Middle frontal gyrus (tissue), 1 donor: Measurements from ENCODE around the gene ANKRD40.
"Not testable (repeated sequence)": the region's sequence is repeated elsewhere in the genome, so short reads cannot be mapped to it uniquely, and the experiment has no call there.

ENCODE experiments used
- DNase-seq: peaks from one replicate; pipeline ENCODE4 v3.0.0-alpha.2; 2015; ENCODE audit warnings: low spot score; ENCODE audit errors: extremely low spot score

Gene ANKRD40

GRCh38 chr17:50707289-50708049, at the start of gene ANKRD40:
TSS of gene ANKRD40 (minus strand) at chr17:50707914. CDS start at chr17:50707654, 260 bp downstream.
- peak; percentile 86 for DNase-seq

DNA sequence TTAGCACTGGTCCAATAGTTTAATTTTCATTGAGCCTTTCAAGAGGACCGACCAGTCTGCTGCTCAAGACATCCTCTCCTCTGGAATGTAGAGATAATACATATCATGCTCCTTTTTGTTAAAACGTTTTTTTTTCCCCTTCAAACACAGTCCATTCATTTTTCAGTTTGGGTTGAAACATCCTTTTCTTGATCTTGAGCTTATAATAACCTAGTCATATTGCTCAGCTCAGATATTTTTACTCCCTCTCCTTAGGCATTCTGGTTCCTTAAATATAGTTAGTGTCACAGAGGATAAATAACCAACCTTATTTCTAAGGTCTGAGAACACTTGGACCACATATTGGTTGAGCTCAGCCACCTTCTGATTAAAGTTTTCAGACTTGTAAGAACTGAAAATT, 46.8 kb upstream of the ANKRD40 start:
- DNase-seq: no peak

GRCh38 chr17:50749245-50749644, 41.5 kb upstream of the ANKRD40 start:
- DNase-seq: no peak

DNA sequence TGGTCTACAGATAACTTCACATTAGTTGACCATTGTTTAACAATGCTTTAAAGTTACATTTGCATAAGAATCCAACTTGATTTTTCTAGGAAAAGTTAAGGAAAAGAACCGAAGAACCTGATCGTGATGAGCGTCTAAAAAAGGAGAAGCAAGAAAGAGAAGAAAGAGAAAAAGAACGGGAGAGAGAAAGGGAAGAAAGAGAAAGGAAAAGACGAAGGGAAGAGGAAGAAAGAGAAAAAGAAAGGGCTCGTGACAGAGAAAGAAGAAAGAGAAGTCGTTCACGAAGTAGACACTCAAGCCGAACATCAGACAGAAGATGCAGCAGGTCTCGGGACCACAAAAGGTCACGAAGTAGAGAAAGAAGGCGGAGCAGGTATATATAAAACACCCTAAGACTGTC, 37.9 kb upstream of the ANKRD40 start:
- DNase-seq: no peak

GRCh38 chr17:50739098-50739497, 31.4 kb upstream of the ANKRD40 start:
- DNase-seq: no peak

DNA sequence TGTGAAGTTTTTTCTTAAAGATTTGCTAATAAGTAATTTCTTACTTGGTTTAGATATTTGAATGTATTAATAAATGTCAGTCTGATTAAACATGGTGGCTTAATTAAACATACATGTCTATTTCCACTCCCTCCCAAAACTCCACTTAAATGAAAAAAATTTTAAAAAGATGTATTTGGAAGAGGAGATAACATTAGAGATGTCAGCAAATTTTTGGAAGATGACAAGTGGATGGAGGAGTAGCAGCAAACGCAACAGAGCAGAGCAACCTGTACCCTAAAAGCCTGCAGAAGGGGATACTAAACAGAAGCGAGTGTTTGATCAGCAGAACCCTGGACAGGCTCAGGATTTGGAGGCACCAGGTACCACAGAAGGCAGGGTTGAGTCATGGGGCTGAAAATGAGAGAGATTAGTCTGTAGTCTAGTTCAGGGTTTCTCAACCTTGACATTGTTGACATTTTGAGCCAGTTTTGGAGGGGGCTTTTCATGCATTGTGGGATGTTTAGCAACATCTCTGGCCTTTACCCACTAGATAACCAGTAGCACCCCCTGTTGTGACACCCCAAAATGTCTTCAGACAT, 29.5 kb upstream of the ANKRD40 start:
- DNase-seq: no peak

- no peak for DNase-seq
Measured at GRCh38 chr17:50735287-50735686, 27.6 kb upstream of the ANKRD40 start.

GRCh38 chr17:50731575-50732460, 24.1 kb upstream of the ANKRD40 start:
- DNase-seq: no peak

GRCh38 chr17:50728881-50729765, 21.4 kb upstream of the ANKRD40 start:
- no peak for DNase-seq

GRCh38 chr17:50728112-50728429, 20.4 kb upstream of the ANKRD40 start:
- no peak for DNase-seq

DNA sequence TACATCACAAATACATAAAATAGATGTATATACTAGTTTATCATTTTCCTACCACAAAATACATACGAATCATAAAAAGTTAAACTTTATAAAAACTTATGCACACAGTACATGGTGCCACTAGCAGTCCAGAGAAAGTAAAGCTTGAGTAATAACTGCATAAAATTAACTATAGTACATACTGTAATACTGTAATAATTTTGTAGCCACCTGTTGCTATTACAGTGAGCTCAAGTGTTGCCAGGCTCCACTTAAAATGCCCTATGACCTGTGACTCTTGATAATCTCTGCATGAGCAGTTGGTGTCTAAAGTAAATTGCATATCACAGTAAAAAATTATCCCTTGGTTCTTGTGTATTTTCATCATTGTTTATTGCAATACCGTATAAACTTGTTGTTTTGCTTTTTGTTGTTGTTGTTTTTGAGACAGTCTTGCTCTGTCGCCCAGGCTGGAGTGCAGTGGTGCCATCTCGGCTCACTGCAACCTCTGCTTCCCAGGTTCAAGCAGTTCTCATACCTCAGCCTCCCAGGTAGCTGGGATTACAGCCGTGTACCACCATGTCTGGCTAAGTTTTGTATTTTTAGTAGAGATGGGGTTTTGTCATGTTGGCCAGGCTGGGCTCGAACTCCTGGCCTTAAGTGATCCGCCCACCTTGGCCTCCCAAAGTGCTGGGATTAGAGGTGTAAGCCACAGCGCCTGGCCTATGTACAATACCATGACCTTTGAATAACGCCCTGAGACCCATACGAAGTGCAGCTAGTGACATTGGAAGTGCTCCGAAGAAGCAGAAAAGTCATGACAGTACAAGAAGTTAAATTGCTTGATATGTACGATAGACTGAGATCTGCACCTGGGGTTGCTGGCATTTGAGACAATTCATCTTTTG, 18.3 kb upstream of the ANKRD40 start:
- DNase-seq: no peak

DNA sequence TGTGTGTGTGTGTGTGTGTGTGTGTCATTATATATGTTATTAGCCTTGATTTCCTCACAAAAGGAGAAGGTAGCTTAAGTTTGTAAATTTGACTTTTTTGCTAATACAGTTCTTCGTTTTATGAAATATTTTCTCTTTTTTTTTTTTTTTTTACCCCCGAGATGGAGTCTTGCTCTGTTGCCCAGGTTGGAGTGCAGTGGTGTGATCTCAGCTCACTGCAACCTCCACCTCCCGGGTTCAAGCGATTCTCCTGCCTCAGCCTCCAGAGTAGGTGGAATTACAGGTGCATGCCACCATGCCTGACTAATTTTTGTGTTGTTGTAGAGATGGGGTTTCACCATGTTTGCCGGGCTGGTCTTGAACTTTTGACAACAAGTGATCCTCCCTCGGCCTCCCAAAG, 16.9 kb upstream of the ANKRD40 start:
- not testable (repeated sequence) for DNase-seq

DNA sequence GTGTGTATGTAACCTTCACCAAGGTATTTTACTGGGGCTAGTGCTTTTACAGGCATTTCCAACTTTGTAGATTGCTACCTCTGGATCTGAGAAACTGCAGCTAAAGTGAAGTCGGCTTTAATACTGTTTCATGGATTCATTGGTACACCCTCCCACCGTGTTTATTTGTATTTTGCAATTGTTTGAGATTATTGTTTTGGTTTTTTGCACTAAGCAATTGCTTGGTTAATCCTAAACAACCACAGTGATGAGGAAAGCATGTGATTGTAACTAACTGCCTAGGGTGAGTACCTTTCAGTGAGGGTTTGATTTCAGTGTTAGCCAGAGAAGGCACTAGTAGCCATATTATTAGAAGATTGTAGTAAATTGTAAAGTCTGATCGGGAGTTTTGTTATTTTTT, 15.0 kb upstream of the ANKRD40 start:
- no peak for DNase-seq

- DNase-seq: no peak
Measured at GRCh38 chr17:50721194-50722010, 13.7 kb upstream of the ANKRD40 start.

DNA sequence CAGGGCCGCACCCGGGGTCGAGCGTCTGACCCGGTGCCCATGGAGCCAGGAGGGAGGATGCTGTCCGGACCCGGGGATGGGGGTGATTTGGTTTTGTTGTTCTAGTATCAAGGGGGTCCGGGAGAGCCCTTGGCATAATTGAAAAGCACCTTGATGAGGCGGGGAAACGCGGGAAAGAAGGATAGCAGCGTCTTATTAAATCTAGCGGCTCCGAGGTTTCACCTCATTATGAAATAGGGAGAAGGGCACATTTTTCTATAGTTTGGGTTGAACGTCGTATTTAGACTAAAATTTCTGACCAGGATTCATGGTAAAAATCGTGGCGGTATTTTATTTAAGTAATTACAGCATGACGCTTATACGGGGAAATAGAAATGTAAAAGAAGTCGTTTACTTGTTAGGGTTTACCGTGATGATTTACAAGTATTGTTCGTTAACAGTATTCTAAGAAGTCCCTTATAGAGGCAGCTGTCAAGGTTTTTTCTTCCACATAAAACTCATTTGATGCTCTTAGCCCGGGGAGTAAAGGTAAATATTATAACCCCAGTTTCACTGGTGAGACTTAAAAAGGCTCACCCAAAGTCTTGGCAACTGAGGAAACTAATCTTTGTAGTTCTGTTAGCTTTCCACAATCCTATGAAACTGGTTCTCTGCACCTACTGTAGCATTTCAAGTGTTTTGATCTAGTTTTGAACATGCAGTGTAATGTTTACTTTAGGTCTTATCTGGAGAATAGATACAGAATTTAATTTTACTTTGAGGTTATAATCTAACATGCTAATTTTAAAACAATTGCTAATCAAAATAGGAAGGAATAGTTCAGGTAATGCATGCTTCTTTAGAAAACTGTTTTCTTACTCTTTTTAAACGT, 12.4 kb upstream of the ANKRD40 start:
- DNase-seq: no peak

DNA sequence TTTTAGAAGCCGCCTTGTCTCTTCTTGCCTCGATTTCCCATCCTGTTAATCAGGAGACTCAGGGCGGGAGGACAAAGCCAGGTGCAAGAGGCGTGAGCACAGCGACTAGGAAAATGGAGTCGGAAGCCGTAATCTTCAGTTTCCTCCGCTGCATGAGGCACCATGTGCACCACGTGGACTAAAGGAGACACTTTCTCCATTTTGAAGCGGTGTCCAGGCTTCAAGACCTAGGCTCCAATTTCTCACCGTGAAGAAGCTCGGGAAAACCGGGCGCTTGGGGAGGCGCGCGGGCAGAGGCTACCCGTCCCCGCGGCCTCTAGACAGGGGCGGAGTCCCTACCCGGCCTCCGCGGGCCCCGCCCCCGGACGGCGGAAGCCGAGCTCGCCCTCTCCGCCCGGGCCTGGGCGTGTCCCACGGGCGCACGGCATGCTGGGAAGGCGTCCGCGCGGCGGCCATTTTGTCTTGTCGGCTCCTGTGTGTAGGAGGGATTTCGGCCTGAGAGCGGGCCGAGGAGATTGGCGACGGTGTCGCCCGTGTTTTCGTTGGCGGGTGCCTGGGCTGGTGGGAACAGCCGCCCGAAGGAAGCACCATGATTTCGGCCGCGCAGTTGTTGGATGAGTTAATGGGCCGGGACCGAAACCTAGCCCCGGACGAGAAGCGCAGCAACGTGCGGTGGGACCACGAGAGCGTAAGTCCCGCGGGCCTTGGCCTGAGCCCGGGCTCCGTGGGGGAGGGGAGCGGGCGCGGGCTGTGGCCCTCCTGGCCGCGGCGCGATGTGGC, 11.6 kb upstream of the ANKRD40 start, which contains the start of gene LUC7L3:
LUC7L3 (plus strand) TSS at position 460 of the 780 bp plus-strand sequence; CDS start at position 590, 130 bp downstream.
- DNase-seq: peak; percentile 90

GRCh38 chr17:50715471-50715870, 7.8 kb upstream of the ANKRD40 start:
- no peak for DNase-seq
